Type B pancreatic cell (in vitro differentiated cells): ENCODE measurements around the gene B3GNT3. TPM values are rescaled to one million over a fixed set of nuclear protein-coding genes. Genes with fewer than 3 reads are reported as not detected.
"Not testable (repeated sequence)": the region's sequence is repeated elsewhere in the genome, so short reads cannot be mapped to it uniquely, and the experiment has no call there.

ENCODE experiments used
- DNase-seq: peaks from one replicate; pipeline ENCODE4 v3.0.0; 2021; ENCODE audit warnings: mixed read lengths; ENCODE audit not compliant: unreplicated experiment; ENCODE audit errors: extremely low spot score
- H3K27ac Mint-ChIP-seq: 2 replicates; pipeline ENCODE4 v1.8.0; 2021; ENCODE audit warnings: mild to moderate bottlenecking, mixed read lengths
- H3K27me3 Mint-ChIP-seq: 2 replicates; pipeline ENCODE4 v1.8.0; 2021; ENCODE audit warnings: mixed read lengths
- H3K36me3 Mint-ChIP-seq: 2 replicates; pipeline ENCODE4 v1.8.0; 2021; ENCODE audit warnings: mixed read lengths
- H3K4me1 Mint-ChIP-seq: one replicate; pipeline ENCODE4 v1.8.0; 2021; ENCODE audit warnings: mixed read lengths; ENCODE audit not compliant: unreplicated experiment
- H3K4me3 Mint-ChIP-seq: 2 replicates; pipeline ENCODE4 v1.8.0; 2021; ENCODE audit warnings: mild to moderate bottlenecking, mixed read lengths
- H3K9me3 Mint-ChIP-seq: 2 replicates; pipeline ENCODE4 v1.8.0; 2021; ENCODE audit warnings: mixed read lengths
- total RNA-seq: library from RNA; stranded (reverse); gene quantifications from 2 replicates; pipeline ENCODE4 v1.2.1, GENCODE V29; 2021; ENCODE audit warnings: low replicate concordance
- TF ChIP-seq, protein P1 (sequence below): fragments of 200-600 bp; sonication (generic); conservative IDR thresholded peaks from 2 replicates; pipeline ENCODE4 v1.5.0; 2021; ENCODE audit warnings: antibody characterized with exemption, mild to moderate bottlenecking

B3GNT3 gene
- total RNA-seq, 1 donor from 2014 or later = 12.3 TPM

DNA sequence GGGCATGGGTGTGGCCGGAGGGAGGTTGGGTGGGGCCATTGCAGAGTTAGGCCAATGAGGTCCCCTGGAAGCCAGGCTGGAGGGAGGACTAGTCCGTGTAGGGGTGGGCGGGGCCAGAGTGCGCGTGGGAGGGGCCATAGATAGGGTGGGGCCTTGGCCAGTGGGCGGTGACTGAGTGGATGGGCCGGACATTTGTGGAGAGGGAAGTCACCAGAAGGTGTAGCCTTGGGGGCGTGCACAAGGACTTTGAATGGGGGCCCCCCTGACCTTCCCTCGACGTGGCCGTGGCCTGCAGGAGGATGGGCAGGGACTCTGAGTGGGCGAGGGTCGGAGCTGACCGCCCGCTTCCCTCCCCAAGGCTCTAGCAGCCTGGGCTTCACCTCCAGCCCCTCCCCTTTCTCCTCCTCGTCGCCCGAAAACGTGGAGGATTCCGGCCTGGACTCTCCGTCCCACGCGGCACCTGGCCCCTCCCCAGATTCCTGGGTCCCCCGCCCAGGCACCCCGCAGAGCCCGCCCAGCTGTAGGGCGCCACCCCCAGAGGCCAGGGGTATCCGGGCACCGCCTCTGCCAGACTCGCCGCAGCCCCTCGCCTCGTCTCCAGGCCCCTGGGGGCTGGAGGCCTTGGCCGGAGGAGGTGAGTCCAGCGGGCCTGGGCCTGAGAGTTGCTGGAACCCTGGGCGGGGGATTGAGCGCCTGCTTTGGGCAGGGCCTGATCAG is 16.5 kb upstream of the B3GNT3 start:
- H3K27me3 Mint-ChIP-seq = peaks cover 11% of the 10 kb centered on the region
- TF ChIP-seq, protein P1, sequence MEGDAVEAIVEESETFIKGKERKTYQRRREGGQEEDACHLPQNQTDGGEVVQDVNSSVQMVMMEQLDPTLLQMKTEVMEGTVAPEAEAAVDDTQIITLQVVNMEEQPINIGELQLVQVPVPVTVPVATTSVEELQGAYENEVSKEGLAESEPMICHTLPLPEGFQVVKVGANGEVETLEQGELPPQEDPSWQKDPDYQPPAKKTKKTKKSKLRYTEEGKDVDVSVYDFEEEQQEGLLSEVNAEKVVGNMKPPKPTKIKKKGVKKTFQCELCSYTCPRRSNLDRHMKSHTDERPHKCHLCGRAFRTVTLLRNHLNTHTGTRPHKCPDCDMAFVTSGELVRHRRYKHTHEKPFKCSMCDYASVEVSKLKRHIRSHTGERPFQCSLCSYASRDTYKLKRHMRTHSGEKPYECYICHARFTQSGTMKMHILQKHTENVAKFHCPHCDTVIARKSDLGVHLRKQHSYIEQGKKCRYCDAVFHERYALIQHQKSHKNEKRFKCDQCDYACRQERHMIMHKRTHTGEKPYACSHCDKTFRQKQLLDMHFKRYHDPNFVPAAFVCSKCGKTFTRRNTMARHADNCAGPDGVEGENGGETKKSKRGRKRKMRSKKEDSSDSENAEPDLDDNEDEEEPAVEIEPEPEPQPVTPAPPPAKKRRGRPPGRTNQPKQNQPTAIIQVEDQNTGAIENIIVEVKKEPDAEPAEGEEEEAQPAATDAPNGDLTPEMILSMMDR = no peak
- H3K27ac Mint-ChIP-seq = no peak overlapping the region
- DNase-seq = no peak
- H3K4me3 Mint-ChIP-seq = peak overlapping the region; percentile 61
- peaks cover 9% of the 10 kb centered on the region for H3K4me1 Mint-ChIP-seq
- no peaks in the 10 kb centered on the region for H3K36me3 Mint-ChIP-seq
- H3K9me3 Mint-ChIP-seq = no peaks in the 10 kb centered on the region

DNA sequence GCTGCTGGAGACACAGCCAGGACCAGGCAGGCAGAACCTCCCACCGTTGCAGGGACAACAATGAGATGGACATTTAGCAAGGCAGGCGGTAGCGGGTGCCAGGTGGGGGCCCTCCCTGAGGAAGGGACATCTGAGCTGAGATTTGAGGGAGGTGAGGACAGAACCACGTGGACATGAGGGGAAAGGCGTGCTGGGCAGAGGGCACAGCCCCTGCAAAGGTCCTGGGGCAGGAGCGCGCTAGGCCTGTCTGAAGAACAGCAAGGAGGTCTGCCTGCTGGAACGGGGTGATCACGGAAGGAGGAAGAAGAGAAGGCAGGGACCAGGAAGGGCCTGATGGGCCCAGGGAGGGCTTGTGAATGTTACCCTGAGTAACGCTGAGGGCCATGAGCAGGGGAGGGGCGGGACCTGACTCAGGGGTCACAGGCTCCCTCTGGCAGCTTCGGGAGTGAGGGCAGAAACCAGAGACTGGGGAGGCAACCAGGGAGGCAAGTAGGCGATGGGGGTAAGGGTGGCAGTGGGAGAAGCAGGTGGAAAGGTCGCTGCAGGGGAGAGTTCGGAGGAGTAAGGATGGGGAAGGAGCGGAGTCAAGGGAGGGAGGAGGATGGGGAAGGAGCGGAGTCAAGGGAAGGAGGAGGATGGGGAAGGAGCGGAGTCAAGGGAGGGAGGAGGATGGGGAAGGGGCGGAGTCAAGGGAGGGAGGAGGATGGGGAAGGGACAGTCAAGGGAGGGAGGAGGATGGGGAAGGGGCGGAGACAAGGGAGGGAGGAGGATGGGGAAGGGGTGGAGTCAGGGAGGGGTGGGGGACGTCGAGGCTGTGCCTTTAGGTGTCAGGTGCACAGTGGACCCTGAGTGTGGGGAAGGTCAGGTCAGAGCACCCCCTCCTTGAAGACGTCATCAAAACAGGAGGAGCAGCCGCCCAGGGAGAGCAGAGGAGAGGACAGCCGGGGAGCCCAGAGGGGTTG is 15.7 kb upstream of the B3GNT3 start:
- no peak for DNase-seq
- TF ChIP-seq, protein P1 = no peak
- H3K4me3 Mint-ChIP-seq = peak overlapping the region; percentile 61
- peak overlapping the region; percentile 36 for H3K27ac Mint-ChIP-seq
- H3K36me3 Mint-ChIP-seq = no peaks in the 10 kb centered on the region
- H3K27me3 Mint-ChIP-seq = peaks cover 11% of the 10 kb centered on the region
- H3K9me3 Mint-ChIP-seq = no peaks in the 10 kb centered on the region
- peaks cover 11% of the 10 kb centered on the region for H3K4me1 Mint-ChIP-seq

DNA sequence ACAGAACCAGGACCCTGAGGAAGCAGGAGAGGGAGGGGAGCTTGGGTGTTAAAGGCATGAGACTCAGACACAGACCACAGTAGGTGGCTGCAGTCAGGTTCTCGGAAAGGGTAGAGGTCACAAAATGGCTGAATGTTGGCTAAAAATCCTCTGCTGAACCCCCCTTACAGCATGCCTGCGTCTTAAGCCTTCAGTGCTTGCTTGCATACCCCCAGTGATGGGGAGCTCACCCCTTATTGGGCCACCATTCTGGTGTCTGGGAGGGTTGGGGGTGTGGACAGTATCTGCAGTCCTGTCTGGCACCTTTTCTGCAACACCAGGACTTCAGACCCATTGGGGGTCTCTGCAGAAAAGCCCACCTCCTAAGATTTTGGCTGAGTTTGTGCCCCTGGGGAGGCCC is 14.2 kb upstream of the B3GNT3 start:
- no peak overlapping the region for H3K27ac Mint-ChIP-seq

DNA sequence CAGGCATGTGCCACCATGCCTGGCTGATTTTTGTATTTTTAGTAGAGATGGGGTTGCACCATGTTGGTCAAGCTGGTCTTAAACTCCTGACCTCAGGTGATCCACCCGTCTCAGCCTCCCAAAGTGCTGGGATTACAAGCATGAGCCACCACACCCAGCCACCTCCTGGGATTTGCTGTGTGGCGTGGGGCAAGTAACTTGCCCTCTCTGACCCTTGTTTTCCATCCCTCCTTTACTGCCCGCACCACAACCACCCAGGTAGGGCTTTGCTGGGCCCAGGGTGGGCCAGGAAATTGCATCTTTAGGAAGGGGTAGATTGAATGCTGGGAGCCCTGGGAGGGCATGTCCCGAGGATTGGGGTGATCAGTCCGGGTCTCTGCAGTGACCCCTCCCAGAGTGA is 11.2 kb upstream of the B3GNT3 start:
- not testable (repeated sequence) for H3K27me3 Mint-ChIP-seq, DNase-seq, H3K36me3 Mint-ChIP-seq, H3K4me3 Mint-ChIP-seq, H3K27ac Mint-ChIP-seq, H3K9me3 Mint-ChIP-seq
- H3K4me1 Mint-ChIP-seq = peaks cover 10% of the 10 kb centered on the region

More for the DNA sequence above, 14.2 kb upstream of the B3GNT3 start:
- DNase-seq = no peak
- TF ChIP-seq, protein P1 = no peak
- Mint-ChIP-seq H3K27me3 (peaks cover 6% of the 10 kb centered on the region), H3K4me3 (no peak overlapping the region), H3K36me3 (no peaks in the 10 kb centered on the region), H3K4me1 (peaks cover 10% of the 10 kb centered on the region), H3K9me3 (no peaks in the 10 kb centered on the region)

DNA sequence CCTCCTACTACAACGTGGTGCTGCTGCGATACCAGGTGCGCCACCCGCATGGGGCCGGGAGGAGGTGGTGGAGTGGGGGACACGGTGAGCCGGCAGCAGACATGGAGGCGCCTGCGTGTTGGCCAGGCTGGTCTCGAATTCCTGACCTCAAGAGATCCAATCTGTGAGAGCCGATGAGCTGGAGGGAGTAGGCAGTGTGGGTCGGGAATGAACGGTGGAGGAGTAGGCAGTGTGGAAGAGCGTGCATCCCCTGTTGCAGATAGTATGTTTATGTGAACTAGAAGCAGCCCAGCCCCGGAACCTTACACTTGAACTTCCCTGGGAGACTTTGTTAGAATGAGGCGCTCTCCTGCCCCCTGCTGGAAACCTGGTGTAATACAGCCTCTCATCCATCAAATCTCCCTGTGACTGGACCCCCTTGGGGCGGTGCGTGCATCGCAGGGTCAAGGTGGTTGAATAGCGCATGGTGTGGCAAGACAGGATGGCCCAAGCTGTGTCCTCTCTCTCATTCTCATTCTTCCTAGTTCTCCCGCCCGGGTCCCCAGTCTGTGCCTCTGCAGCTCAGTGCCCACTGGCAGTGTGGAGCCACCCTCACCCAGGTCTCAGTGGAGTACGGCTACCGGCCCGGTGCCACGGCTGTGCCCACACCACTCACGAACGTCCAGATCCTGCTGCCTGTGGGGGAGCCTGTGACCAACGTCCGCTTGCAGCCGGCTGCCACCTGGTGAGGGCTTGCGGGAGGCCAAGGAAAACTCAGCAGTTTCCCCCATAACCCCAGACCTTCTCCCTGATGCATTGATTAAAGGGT is 10.5 kb upstream of the B3GNT3 start:
- Mint-ChIP-seq H3K27me3 (peaks cover 3% of the 10 kb centered on the region), H3K36me3 (no peaks in the 10 kb centered on the region), H3K27ac (peak overlapping the region; percentile 34), H3K9me3 (no peaks in the 10 kb centered on the region), H3K4me3 (no peak overlapping the region), H3K4me1 (peaks cover 6% of the 10 kb centered on the region)
- TF ChIP-seq, protein P1 = peak; percentile 88
- DNase-seq = peak; percentile 75
